ENCODE measurements around the gene KAT8. TPM values are rescaled to one million over a fixed set of nuclear protein-coding genes. Genes with fewer than 3 reads are reported as not detected.

KAT8 gene
- total and polyA plus RNA-seq, 10 of the 15 experiments (the other 5 are each of a cell fraction or from before 2014, with no cell fraction given), result 5.5 to 55.8 (median 39.6) TPM

GRCh38 chr16:31131416-31131815 lies 14.0 kb downstream of the KAT8 start:
- RAD21 ChIA-PET (ENCODE audit: unreplicated experiment), result no interaction called here
- Histone ChIP-seq H3K27me3 (replicated peaks in 1 of 2; ENCODE audit: control insufficient read depth in 2 of 2, insufficient read depth in 2 of 2, low read length in 1 of 2) (no peaks in the 10 kb centered on the region), H3K9ac (ENCODE audit: control insufficient read depth, insufficient read depth, low read length) (no peak overlapping the region), H3K4me2 (ENCODE audit: control insufficient read depth, insufficient read depth) (no peak overlapping the region), H3K9me3 (replicated peaks; ENCODE audit: control insufficient read depth, insufficient read depth, low read length) (no peaks in the 10 kb centered on the region), H3K36me3 (ENCODE audit: control insufficient read depth in 2 of 2, insufficient read depth in 2 of 2, low read length in 1 of 2) (no peaks in the 10 kb centered on the region; a peak in 2 of 4 replicates), H2AFZ (ENCODE audit: control insufficient read depth, low read depth, low read length) (no peak overlapping the region), H3K79me2 (ENCODE audit: control insufficient read depth, insufficient read depth, low read length) (no peaks in the 10 kb centered on the region), H3K4me1 (ENCODE audit: control insufficient read depth, insufficient read depth, low read length) (no peaks in the 10 kb centered on the region), H3K4me3 (no peak overlapping the region), H3K27ac (ENCODE audit: control insufficient read depth, insufficient read depth) (no peak overlapping the region), H4K20me1 (ENCODE audit: control insufficient read depth, insufficient read depth) (no peaks in the 10 kb centered on the region)
- no peak for TF ChIP-seq EED (IDR thresholded peaks at IDR 0.05; ENCODE audit: low read depth)
- TF ChIP-seq USF1 (IDR thresholded peaks at IDR 0.05; ENCODE audit: borderline replicate concordance, extremely low read length, insufficient read depth, low read depth, low read length), result no peak
- TF ChIP-seq NFXL1 (IDR thresholded peaks at IDR 0.05; ENCODE audit: borderline replicate concordance), result no peak
- no peak for TF ChIP-seq CBFB (IDR thresholded peaks at IDR 0.05; ENCODE audit: low read depth)
- no peak for TF ChIP-seq DPF2 (IDR thresholded peaks at IDR 0.05)
- TF ChIP-seq HDAC2 (IDR thresholded peaks at IDR 0.05), result no peak
- TF ChIP-seq SIX5 (IDR thresholded peaks at IDR 0.05; ENCODE audit: low read depth, low read length, severe bottlenecking), result no peak
- no peak for TF ChIP-seq RBBP5 (conservative IDR thresholded peaks at IDR 0.05)
- TF ChIP-seq CREM (IDR thresholded peaks at IDR 0.05; ENCODE audit: low read depth), result no peak
- no peak for TF ChIP-seq MEF2A (IDR thresholded peaks at IDR 0.05; ENCODE audit: insufficient read depth, low read depth, low read length)
- SMC1A ChIA-PET (ENCODE audit: uncharacterized antibody, unreplicated experiment), result no interaction called here
- 94% methylated on average over 11 of the region's 11 CpGs for WGBS (ENCODE audit: insufficient coverage, insufficient replicate concordance, low lambda C conversion rate, missing lambda C conversion rate)
- intact Hi-C loops (cut with micrococcal nuclease; ENCODE audit: unreplicated experiment), result no loop called here
- in situ Hi-C loops (cut with MboI), result no loop called here
- no TSS peak for BruUV-seq (replicated peaks)
- FAIRE-seq (no peak), DNase-seq (ENCODE audit: low read depth, low spot score) (no peak), ATAC-seq (no peak)
- CTCF ChIA-PET, result no interaction called here
- POLR2A ChIA-PET, result no interaction called here

Data from GM12878 (cell line).